Activated naive CD8-positive, alpha-beta T cell treated with anti-CD3 and anti-CD28 coated beads for 36 hours (primary cell): ENCODE measurements around the gene PRIMA1. TPM values are rescaled to one million over a fixed set of nuclear protein-coding genes. Genes with fewer than 3 reads are reported as not detected.

Experiments used
- DNase-seq: peaks from one replicate; pipeline ENCODE4 v3.0.0; 2021
- H3K27ac Mint-ChIP-seq: one replicate; pipeline ENCODE4 v1.8.0; 2022; ENCODE audit warnings: mild to moderate bottlenecking, moderate library complexity, mixed read lengths
- H3K27me3 Mint-ChIP-seq: one replicate; pipeline ENCODE4 v1.8.0; 2022; ENCODE audit warnings: mild to moderate bottlenecking, mixed read lengths
- H3K36me3 Mint-ChIP-seq: one replicate; pipeline ENCODE4 v1.8.0; 2021; ENCODE audit warnings: mild to moderate bottlenecking, mixed read lengths
- H3K4me1 Mint-ChIP-seq: one replicate; pipeline ENCODE4 v1.8.0; 2021; ENCODE audit warnings: mixed read lengths
- H3K4me3 Mint-ChIP-seq: one replicate; pipeline ENCODE4 v1.8.0; 2022; ENCODE audit warnings: mild to moderate bottlenecking, moderate library complexity, mixed read lengths
- H3K9me3 Mint-ChIP-seq: one replicate; pipeline ENCODE4 v1.8.0; 2022; ENCODE audit warnings: mixed read lengths
- total RNA-seq, 2 experiments: library from RNA; stranded (reverse); gene quantifications; one replicate each; pipeline ENCODE4 v1.2.3, GENCODE V29; 2021

PRIMA1 gene
- total RNA-seq, 2 experiments from 2014 or later, result not detected

- H3K9me3 Mint-ChIP-seq, result peaks cover 6% of the 10 kb centered on the region
- H3K36me3 Mint-ChIP-seq, result no peaks in the 10 kb centered on the region
- no peaks in the 10 kb centered on the region for H3K4me1 Mint-ChIP-seq
- H3K27ac Mint-ChIP-seq, result no peak overlapping the region
- H3K27me3 Mint-ChIP-seq, result peaks cover 8% of the 10 kb centered on the region
- no peak overlapping the region for H3K4me3 Mint-ChIP-seq
- DNase-seq, result no peak
Observed at GRCh38 chr14:93705513-93706156, 82.7 kb downstream of the PRIMA1 start.

GRCh38 chr14:93703941-93704340 is 84.3 kb downstream of the PRIMA1 start:
- Mint-ChIP-seq H3K36me3 (no peaks in the 10 kb centered on the region), H3K9me3 (peaks cover 11% of the 10 kb centered on the region), H3K27ac (no peak overlapping the region), H3K27me3 (peaks cover 8% of the 10 kb centered on the region), H3K4me1 (no peaks in the 10 kb centered on the region), H3K4me3 (no peak overlapping the region)
- no peak for DNase-seq

DNA sequence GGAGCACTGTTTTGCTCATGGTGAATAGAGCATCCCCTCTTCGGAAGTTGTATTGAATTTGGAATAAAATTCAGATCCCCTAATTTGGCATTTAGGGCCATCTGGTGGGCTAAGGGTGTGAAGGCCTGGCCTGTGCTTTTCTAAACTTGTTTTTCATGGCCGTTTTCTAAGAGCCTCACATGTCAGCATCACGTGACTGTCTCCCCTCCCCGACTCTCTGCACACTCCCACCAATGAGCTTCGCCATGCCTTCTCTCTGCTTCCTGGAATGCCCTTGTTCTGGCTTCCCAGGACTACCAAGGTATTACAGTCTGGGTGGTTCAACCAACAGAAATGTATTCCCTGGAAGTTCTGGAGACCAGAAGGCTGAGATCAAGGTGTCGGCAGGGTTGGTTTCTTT is 85.3 kb downstream of the PRIMA1 start:
- Mint-ChIP-seq H3K27ac (no peak overlapping the region), H3K4me1 (no peaks in the 10 kb centered on the region)

DNA sequence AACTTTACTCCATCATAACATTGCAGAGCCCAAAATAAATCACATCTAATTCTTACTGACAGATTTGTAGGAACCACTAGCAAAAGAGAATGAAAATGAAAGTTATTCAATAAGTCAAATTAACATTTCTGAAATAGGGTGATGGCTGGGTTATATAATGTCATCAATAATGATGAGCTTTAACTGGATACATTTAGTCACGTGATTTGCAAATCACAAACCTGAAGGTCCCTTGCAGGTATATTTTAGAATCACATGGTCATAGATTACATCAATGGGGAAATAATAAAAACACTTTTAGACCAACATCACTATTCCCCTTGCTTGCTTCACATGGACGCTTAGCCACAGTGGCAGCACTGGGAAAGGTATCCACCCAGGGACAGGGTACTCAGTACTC is 86.7 kb downstream of the PRIMA1 start:
- H3K4me1 Mint-ChIP-seq, result no peaks in the 10 kb centered on the region
- no peaks in the 10 kb centered on the region for H3K36me3 Mint-ChIP-seq
- no peak for DNase-seq
- H3K27me3 Mint-ChIP-seq, result peaks cover 8% of the 10 kb centered on the region
- peaks cover 14% of the 10 kb centered on the region for H3K9me3 Mint-ChIP-seq
- no peak overlapping the region for H3K27ac Mint-ChIP-seq
- no peak overlapping the region for H3K4me3 Mint-ChIP-seq

More for the DNA sequence above, 85.3 kb downstream of the PRIMA1 start:
- H3K36me3 Mint-ChIP-seq, result no peaks in the 10 kb centered on the region
- peaks cover 13% of the 10 kb centered on the region for H3K9me3 Mint-ChIP-seq
- H3K27me3 Mint-ChIP-seq, result peaks cover 8% of the 10 kb centered on the region
- no peak for DNase-seq
- H3K4me3 Mint-ChIP-seq, result no peak overlapping the region

GRCh38 chr14:93700928-93701327 is 87.4 kb downstream of the PRIMA1 start:
- no peak overlapping the region for H3K27ac Mint-ChIP-seq
- peaks cover 16% of the 10 kb centered on the region for H3K9me3 Mint-ChIP-seq
- H3K4me3 Mint-ChIP-seq, result no peak overlapping the region
- no peaks in the 10 kb centered on the region for H3K4me1 Mint-ChIP-seq
- DNase-seq, result no peak
- peaks cover 8% of the 10 kb centered on the region for H3K27me3 Mint-ChIP-seq
- H3K36me3 Mint-ChIP-seq, result no peaks in the 10 kb centered on the region

DNA sequence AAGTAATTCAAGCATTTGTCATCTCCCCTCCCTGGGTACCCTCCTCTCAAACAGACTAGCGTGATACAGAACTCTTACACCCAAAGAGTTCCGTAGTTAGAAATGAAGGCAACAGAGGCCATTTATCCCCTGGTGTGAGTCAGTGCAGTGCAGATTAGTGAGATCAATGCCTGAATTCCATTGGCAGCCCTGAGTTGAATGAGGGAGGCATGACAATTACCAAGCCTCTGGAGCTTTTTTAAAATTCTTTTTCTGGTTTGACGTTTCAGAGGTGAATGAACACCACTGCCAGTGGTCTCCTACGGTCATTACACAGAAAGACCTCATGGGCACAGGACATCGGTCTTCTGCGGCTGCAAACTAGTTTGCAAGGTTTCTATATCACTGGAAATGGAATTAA is 94.4 kb downstream of the PRIMA1 start:
- no peaks in the 10 kb centered on the region for H3K4me1 Mint-ChIP-seq
- H3K27me3 Mint-ChIP-seq, result peaks cover 23% of the 10 kb centered on the region
- H3K27ac Mint-ChIP-seq, result no peak overlapping the region
- peaks cover 7% of the 10 kb centered on the region for H3K9me3 Mint-ChIP-seq
- no peaks in the 10 kb centered on the region for H3K36me3 Mint-ChIP-seq
- no peak for DNase-seq
- no peak overlapping the region for H3K4me3 Mint-ChIP-seq

DNA sequence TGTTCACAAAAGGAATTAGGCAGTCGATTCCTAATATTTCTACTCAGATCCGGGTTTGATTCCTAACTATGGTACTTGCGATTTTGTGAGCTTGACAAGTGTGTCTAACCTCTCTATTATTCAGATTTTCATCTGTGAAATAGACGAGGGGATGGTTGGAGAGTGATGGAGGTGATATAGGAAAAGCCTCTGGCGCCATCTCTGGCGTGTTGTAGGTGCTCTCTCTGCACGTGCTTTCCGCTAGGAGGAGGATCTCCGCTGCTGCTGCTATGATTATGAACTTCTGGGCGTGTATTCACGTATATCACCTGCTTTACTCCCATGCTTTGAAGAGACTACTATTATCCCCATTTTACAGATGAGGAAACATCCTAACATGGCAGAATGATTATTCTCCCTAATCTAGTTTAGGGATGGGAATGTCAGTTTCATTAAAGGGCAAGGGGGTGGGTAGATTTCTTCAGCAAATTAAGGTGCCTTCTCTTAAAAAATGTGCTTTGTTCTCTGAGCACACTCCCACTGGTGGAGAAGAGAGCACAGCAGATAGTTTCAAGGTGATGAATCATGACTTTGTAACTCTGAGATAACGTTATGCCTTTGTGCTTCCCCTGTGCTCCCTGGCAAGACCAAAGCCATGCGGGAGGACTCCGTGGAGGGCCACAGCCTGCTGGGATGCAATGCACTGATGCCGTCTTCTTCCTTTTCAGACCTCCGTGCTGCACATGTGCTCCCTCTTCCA is 97.1 kb downstream of the PRIMA1 start:
- H3K36me3 Mint-ChIP-seq, result no peaks in the 10 kb centered on the region
- no peaks in the 10 kb centered on the region for H3K4me1 Mint-ChIP-seq
- no peak for DNase-seq
- H3K9me3 Mint-ChIP-seq, result peaks cover 3% of the 10 kb centered on the region
- no peak overlapping the region for H3K4me3 Mint-ChIP-seq
- H3K27me3 Mint-ChIP-seq, result peaks cover 39% of the 10 kb centered on the region
- no peak overlapping the region for H3K27ac Mint-ChIP-seq

- peaks cover 49% of the 10 kb centered on the region for H3K27me3 Mint-ChIP-seq
Observed at GRCh38 chr14:93690146-93690545, 98.1 kb downstream of the PRIMA1 start.

DNA sequence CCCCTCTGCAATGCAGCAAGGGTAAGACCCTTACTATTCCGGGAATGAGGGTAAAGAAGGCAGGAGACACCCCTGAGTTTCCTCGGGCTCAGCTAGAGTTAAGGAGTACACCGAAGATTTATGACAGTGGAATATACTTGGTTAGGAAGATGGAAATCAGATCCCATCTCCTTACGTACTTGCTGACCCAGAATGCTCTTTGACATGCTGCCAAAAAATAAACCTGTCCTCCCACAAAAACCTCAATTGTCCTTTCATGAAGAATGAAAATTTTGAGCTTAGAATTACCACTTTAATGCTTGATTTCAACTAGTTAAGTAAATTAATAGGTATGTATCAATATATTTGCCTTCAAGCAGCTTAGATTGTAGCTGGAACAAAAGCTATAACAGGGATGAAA is 99.5 kb downstream of the PRIMA1 start:
- Mint-ChIP-seq H3K4me3 (no peak overlapping the region), H3K4me1 (no peaks in the 10 kb centered on the region), H3K36me3 (no peaks in the 10 kb centered on the region), H3K9me3 (no peaks in the 10 kb centered on the region), H3K27ac (no peak overlapping the region), H3K27me3 (peaks cover 49% of the 10 kb centered on the region)
- DNase-seq, result no peak

More at GRCh38 chr14:93690146-93690545, 98.1 kb downstream of the PRIMA1 start:
- Mint-ChIP-seq H3K9me3 (no peaks in the 10 kb centered on the region), H3K27ac (no peak overlapping the region), H3K4me1 (no peaks in the 10 kb centered on the region), H3K36me3 (no peaks in the 10 kb centered on the region), H3K4me3 (no peak overlapping the region)
- DNase-seq, result no peak

DNA sequence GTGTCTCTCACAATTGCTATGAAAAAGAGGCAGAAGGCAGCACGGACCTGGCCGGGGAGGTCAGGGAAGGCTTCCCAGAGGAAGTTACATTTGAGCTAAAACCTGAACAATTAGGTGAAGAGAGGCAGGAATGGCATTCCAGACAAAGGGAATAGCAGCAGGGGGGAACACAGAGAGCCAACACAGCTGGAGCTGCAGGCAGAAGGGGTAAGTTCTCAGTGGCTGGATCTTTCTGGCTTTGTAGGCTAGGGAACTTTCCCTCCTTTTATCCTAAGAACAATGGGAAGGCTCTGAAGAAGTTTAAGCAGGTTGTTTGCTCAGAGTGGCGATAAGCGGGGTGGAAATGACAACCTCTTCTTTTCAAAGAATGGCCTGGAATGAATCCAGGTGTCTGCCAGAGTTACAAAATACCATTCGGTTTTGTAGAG is 100.0 kb downstream of the PRIMA1 start:
- no peak for DNase-seq
- peaks cover 50% of the 10 kb centered on the region for H3K27me3 Mint-ChIP-seq
- H3K4me3 Mint-ChIP-seq, result no peak overlapping the region
- no peaks in the 10 kb centered on the region for H3K9me3 Mint-ChIP-seq
- no peak overlapping the region for H3K27ac Mint-ChIP-seq
- no peaks in the 10 kb centered on the region for H3K36me3 Mint-ChIP-seq
- no peaks in the 10 kb centered on the region for H3K4me1 Mint-ChIP-seq

DNA sequence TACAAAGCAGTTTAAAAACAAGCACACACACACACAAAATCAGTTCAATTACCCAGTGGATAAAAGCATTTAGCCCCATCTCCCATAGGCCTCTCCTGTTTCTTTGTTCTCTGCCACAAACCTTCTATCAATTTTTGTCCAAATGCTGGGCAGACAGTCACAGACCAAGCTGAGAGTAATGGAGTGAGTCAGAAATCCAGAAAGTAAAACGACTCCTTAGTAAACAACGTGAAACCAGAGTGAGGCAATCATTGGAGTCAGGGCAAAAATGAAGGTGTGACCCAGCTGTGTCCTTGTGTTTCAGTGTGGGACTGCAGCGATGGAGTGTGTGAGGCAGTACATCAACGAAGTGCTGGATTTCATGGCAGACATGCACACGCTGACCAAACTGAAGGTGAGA is 102.0 kb downstream of the PRIMA1 start:
- no peak overlapping the region for H3K4me3 Mint-ChIP-seq
- no peaks in the 10 kb centered on the region for H3K4me1 Mint-ChIP-seq
- no peak overlapping the region for H3K27ac Mint-ChIP-seq
- H3K9me3 Mint-ChIP-seq, result no peaks in the 10 kb centered on the region
- no peaks in the 10 kb centered on the region for H3K36me3 Mint-ChIP-seq
- peaks cover 56% of the 10 kb centered on the region for H3K27me3 Mint-ChIP-seq
- no peak for DNase-seq

- DNase-seq, result no peak
- no peak overlapping the region for H3K4me3 Mint-ChIP-seq
- no peaks in the 10 kb centered on the region for H3K9me3 Mint-ChIP-seq
- no peak overlapping the region for H3K27ac Mint-ChIP-seq
- H3K27me3 Mint-ChIP-seq, result peaks cover 46% of the 10 kb centered on the region
- no peaks in the 10 kb centered on the region for H3K4me1 Mint-ChIP-seq
- no peaks in the 10 kb centered on the region for H3K36me3 Mint-ChIP-seq
Observed at GRCh38 chr14:93685121-93685895, 103.0 kb downstream of the PRIMA1 start.

- no peaks in the 10 kb centered on the region for H3K9me3 Mint-ChIP-seq
- no peaks in the 10 kb centered on the region for H3K36me3 Mint-ChIP-seq
- no peaks in the 10 kb centered on the region for H3K4me1 Mint-ChIP-seq
- peaks cover 36% of the 10 kb centered on the region for H3K27me3 Mint-ChIP-seq
- H3K27ac Mint-ChIP-seq, result no peak overlapping the region
- no peak overlapping the region for H3K4me3 Mint-ChIP-seq
- DNase-seq, result no peak
Observed at GRCh38 chr14:93683226-93683625, 105.1 kb downstream of the PRIMA1 start.

DNA sequence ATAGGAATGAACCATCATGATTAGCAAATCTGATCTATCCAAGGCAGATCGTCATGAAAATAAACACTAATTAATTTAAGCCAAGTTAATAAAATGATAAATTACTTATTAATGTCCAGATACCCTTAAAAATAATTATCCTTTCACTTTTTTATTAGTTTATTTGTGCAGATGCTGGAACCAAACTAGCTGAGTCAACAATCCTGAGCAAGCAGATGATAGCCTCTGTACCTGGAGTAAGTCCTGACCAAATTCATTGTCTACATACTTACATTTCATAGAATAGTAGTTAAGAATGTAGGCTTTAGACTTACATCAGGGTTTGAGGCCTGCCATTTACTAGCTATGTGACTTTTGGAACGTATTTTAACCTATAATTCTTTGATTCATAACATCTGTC is 105.8 kb downstream of the PRIMA1 start:
- Mint-ChIP-seq H3K27ac (no peak overlapping the region), H3K4me3 (no peak overlapping the region), H3K9me3 (no peaks in the 10 kb centered on the region), H3K27me3 (peaks cover 29% of the 10 kb centered on the region), H3K36me3 (no peaks in the 10 kb centered on the region), H3K4me1 (no peaks in the 10 kb centered on the region)
- no peak for DNase-seq

GRCh38 chr14:93676416-93676958 is 111.8 kb downstream of the PRIMA1 start:
- DNase-seq, result no peak
- Mint-ChIP-seq H3K36me3 (no peaks in the 10 kb centered on the region), H3K27me3 (peaks cover 10% of the 10 kb centered on the region)

More at GRCh38 chr14:93676416-93676958, 111.8 kb downstream of the PRIMA1 start:
- Mint-ChIP-seq H3K4me3 (no peak overlapping the region), H3K27ac (no peak overlapping the region), H3K9me3 (no peaks in the 10 kb centered on the region), H3K4me1 (no peaks in the 10 kb centered on the region)
